Limb (tissue), 2 donors: ENCODE data around the gene ETHE1.

Experiments used
- DNase-seq, 2 donors: peaks; one replicate each; pipeline ENCODE4 v3.0.0-alpha.2; 2016; ENCODE audit errors: extremely low spot score in 2 of 2

Gene ETHE1

DNA sequence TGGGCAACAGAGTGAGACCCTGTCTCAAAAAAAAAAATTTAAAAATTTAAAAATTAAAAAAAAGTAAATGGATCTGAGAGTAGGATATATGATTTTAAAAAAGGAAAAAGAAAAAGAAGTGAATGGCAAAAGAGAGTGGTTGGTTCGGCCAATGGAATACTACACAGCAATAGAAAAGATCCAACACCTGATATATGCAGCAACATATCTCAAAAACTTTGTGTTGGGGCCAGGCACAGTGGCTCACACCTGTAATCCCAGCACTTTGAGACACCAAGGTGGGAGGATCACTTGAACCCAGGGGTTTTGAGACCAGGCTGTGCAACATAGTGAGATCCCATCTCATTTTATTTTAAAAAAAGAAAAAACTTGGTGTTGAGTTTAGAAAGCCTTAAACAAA is 60.2 kb downstream of the ETHE1 start:
- no peak for DNase-seq

DNA sequence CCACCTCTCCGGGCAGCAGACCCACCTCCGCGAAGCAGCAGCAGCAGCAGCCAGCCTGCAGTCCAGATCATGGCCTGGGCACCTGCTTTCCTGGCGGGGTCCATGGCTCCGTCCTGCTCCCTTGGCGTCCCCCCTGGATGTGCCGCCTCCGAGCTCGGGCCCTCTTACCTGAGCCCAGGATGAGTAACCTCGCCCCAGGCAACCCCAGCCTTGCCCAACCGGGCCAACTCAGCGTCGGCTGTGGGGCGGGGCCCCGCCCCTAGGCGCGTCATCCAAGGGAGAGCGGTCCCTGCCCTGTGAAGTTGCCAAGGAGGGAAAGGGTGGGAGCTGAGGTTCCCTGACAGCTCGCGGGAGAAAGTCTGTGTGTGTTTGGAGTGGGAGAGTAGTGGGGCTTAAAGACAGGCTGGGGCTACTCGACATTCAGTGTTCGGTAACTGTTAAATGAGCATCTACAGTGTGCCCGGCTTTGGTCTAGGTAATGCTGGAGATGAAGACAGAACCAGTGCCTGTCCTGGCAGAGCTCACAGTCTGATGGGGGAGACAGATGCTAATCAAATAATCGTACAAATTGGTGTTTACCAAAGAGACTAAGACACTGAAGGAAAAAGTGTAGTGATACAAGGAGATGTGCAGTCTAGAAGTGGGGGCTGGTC is 61.4 kb downstream of the ETHE1 start, which contains the start of gene LYPD3:
Gene LYPD3 (minus strand): TSS at position 141 of the 653 bp plus-strand sequence. CDS start 37 bp downstream, at position 104.
- peak in 1 of 2 donors; percentile 42 for DNase-seq

DNA sequence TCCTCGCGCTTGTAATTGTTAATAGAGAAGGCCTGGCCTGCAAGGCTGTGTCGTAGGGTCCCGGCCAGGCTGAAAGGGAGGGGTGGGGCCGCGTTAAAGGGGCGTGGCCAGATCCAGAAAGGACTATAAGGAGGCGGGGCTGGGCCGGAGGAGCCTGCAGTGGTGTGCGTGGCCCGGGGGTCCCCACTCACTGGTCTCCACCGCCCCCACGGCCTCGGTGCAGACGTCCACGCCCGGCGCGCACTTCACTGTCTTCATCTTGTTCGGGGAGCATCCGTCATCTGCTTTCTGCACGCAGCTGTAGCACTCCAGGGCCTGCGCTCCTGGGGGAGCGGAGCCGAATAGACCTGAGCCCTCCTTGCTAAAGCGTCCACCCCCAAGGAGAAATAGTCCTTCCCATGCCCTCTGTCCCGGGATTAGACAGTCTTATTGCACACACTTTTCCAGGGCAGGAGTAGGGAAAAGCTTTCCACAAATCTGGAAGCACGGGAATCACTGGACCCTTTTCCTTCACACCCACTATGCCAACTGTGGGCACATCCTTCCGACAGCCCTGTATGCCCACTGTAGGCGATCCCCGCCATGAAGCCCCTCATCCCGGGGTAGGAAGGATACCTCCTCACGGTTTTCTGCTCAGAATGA is 62.7 kb downstream of the ETHE1 start:
- peak in 1 of 2 donors; percentile 61 for DNase-seq

DNA sequence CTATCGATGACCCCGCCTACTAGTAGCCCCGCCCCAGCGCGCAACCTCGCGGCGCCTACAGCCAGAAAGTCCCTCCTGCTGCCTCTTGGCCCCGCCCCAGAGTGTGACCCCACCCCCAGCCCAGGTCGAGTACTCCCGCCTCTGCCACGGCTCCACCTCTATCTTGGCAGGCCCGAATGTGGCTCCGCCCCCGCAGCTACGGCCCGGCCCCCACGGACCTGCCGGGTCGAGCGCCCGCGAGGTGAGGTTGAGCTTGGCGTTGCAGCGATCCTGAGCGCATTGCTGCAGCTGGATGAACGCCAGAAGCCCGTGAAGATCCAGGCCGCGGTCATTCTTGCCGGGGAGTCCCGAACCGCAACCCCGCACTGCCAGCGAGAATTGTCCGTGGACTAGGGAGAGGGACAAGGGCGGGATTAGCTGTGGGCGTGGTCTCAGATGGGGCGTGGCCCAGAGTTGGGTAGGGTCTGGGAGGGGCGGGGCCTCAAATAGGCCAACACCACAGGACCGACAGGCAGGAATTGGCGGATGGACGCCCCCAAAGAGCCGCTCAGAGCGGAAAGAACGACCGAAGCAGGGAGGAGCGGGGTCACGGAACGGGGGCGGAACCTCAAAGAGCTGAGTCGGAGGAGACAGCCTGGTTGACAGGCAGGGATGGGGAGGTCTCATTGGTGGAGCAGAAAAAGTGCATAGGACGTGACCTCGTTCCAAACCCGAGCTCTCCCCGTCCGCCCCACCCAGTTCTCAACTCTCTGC is 63.4 kb downstream of the ETHE1 start:
- DNase-seq, result peak; percentile 87 to 95

DNA sequence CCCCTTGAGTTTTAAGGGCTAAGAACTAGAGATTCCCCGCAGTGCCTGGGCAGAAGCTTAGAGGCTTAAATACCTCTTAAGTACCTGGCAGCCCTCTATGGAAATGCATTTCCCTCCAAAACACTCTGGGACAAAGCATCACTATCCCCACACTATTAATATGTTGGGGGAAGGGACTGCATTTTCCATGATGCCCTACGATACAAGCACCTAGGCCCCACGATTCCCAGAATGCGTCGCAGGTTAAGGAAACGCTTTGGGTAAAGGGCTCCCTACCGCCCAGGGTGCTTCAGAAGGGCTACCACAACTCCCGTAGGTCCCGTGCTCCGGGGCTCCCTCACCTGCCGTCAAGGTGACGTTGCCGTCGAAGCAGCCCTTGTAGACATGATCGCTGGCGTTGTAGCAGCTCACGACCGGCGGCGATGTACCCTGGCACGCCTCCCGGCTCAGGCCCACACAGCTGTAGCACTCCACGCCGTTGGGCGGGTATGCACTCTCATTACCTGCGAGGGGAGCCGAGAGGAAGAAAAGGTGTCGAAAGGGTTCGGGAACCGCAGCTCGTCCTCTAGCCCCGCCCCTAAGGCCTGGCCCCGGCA is 64.1 kb downstream of the ETHE1 start:
- DNase-seq, result peak in 1 of 2 donors; percentile 33

DNA sequence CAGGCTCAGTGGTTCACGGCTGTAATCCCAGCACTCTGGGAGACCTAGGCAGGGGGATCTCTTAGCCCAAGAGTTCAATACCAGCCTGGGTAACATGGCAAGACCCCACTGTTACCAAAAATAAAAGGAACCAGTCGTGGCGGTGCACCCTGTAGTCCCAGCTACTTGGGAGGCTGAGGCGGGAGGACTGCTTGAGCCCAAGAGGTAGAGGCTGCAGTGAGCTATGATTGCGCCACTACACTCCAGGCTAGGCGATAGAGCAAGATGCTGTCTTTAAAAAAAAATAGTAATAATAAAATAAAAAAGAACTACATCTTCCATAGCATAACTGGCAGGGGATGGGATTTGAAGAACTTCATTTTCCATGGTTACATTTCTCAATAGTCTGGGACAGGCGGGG is 64.6 kb downstream of the ETHE1 start:
- no peak for DNase-seq

DNA sequence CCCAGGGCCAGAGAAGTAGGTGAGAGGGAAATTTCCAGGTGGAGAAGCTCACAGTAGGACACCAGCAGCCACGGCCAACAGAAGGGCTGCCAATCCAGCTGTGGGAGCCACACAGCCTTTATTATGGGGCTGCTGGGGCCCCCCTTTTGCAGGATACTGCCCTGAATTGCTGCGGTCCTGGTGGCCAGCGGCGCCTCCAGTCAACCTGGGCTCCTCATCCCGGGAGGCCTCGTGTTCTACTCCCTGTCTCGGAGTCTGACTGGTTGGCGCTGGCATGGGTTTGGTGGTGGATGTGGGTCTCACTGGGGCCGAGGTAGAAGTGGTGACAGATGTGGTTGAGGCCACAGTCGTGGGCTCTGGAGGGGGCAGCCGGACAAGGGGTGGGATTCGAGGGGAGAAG is 65.7 kb downstream of the ETHE1 start:
- DNase-seq, result no peak

DNA sequence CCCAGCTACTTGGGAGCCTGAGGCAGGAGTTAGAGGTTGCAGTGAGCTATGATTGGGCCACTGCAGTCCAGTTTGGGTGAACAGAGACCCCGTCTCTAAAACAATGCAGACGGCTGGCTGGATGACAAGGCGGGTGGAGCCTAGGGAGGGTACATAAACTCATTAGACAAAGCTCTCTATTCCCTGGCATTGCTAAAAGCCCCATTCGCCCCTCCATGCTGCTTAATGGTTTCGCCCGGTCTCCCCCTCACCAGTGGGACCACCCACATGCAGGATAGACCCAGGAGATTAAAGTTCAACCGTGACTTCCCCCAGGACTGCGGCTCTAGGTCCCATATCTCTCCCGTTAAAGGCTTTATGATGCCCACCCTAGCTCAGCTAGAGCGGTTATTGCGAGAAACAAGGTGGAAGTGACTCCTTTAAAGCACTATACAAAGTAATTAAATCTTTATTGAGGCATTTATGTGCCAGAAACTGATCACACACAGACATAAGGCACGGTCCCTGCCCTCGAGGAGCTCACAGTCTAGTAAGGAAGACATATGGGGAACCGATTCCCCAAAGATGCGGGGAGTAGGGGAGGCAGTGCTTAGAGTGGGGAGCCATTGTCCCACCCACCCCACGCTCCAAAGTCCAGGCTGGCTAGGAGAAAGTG is 66.5 kb downstream of the ETHE1 start:
- no peak for DNase-seq

DNA sequence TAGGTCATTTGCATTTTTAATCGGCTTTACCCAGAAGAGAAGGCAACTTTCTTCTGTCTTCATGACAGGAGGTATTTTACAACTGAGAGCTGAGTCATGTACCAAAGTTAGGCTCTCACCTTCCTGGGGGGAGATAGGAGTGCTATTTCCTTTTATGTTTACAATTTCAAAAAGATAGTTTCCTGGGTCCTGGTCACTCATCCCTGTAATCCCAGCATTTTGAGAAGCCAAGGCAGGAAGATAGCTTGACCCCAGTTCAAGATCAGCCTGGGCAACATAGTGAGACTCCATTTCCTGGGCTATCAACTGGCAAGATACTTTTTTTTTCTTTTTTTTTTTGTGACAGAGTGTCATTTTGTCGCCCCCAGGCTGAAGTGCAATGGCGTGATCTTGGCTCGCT is 69.2 kb downstream of the ETHE1 start:
- no peak for DNase-seq
